Trophoblast cell (in vitro differentiated cells and primary cell): ENCODE results near the gene SPAG16.

Source experiments
- DNase-seq, 2 donors: peaks; one replicate each; pipeline ENCODE4 v3.0.0-alpha.2; 2016
- H2AFZ ChIP-seq: 2 replicates; pipeline ENCODE4 v1.6.1; 2013; ENCODE audit warnings: low read length, moderate library complexity, mild to moderate bottlenecking; ENCODE audit not compliant: insufficient read depth, poor library complexity
- H2AK5ac ChIP-seq: 2 replicates; pipeline ENCODE4 v1.6.1; 2013; ENCODE audit warnings: mild to moderate bottlenecking, low read length
- H2BK120ac ChIP-seq: 2 replicates; pipeline ENCODE4 v1.6.1; 2013; ENCODE audit warnings: low read length, mild to moderate bottlenecking, moderate library complexity; ENCODE audit not compliant: insufficient read depth, poor library complexity
- H2BK12ac ChIP-seq: 2 replicates; pipeline ENCODE4 v1.6.1; 2013; ENCODE audit warnings: mild to moderate bottlenecking, low read length, moderate library complexity
- H2BK5ac ChIP-seq: 2 replicates; pipeline ENCODE4 v1.6.1; 2013; ENCODE audit warnings: low read length, low read depth, moderate library complexity, mild to moderate bottlenecking; ENCODE audit not compliant: poor library complexity
- H3K14ac ChIP-seq: 2 replicates; pipeline ENCODE4 v1.6.1; 2013; ENCODE audit warnings: mild to moderate bottlenecking, low read length
- H3K18ac ChIP-seq: 2 replicates; pipeline ENCODE4 v1.6.1; 2013; ENCODE audit warnings: mild to moderate bottlenecking, low read length
- H3K23ac ChIP-seq: 2 replicates; pipeline ENCODE4 v1.6.1; 2013; ENCODE audit warnings: low read length
- H3K27ac ChIP-seq: 2 replicates; pipeline ENCODE4 v1.5.1; 2013; ENCODE audit warnings: low read depth, mild to moderate bottlenecking, inconsistent platforms, low read length, moderate library complexity
- H3K27me3 ChIP-seq: 2 replicates; pipeline ENCODE4 v1.6.1; 2013; ENCODE audit warnings: inconsistent platforms, mild to moderate bottlenecking, low read length, moderate library complexity; ENCODE audit not compliant: insufficient read depth
- H3K36me3 ChIP-seq, 2 experiments: 1 replicate in 1 of 2; 2 replicates in 1 of 2; pipeline ENCODE4 v1.6.1; 2013; ENCODE audit warnings: low read length in 2 of 2, mild to moderate bottlenecking in 2 of 2, moderate library complexity in 1 of 2; ENCODE audit not compliant: insufficient read depth in 2 of 2, control insufficient read depth in 1 of 2
- H3K4ac ChIP-seq: 2 replicates; pipeline ENCODE4 v1.6.1; 2013; ENCODE audit warnings: low read depth, mild to moderate bottlenecking, low read length, moderate library complexity
- H3K4me1 ChIP-seq, 2 experiments: 1 replicate in 1 of 2; 2 replicates in 1 of 2; pipeline ENCODE4 v1.6.1; 2013; ENCODE audit warnings: low read length in 2 of 2, mild to moderate bottlenecking in 2 of 2, moderate library complexity in 1 of 2; ENCODE audit not compliant: insufficient read depth in 2 of 2, control insufficient read depth in 1 of 2
- H3K4me2 ChIP-seq: 2 replicates; pipeline ENCODE4 v1.6.1; 2013; ENCODE audit warnings: inconsistent platforms, mild to moderate bottlenecking, low read length, moderate library complexity
- H3K4me3 ChIP-seq: 2 replicates; pipeline ENCODE4 v1.5.1; 2013; ENCODE audit warnings: mild to moderate bottlenecking, low read depth, low read length, inconsistent platforms
- H3K79me1 ChIP-seq: one replicate; pipeline ENCODE4 v1.6.1; 2013; ENCODE audit warnings: low read length
- H3K79me2 ChIP-seq: 2 replicates; pipeline ENCODE4 v1.6.1; 2013; ENCODE audit warnings: low read length, mild to moderate bottlenecking; ENCODE audit not compliant: control insufficient read depth, insufficient read depth, poor library complexity
- H3K9ac ChIP-seq: 2 replicates; pipeline ENCODE4 v1.6.1; 2013; ENCODE audit warnings: mild to moderate bottlenecking, low read length
- H3K9me3 ChIP-seq: 2 replicates; pipeline ENCODE4 v1.6.1; 2013; ENCODE audit warnings: low read depth, mild to moderate bottlenecking, control low read depth, inconsistent platforms, low read length; ENCODE audit not compliant: insufficient read depth
- H4K12ac ChIP-seq: 2 replicates; pipeline ENCODE4 v1.6.1; 2013; ENCODE audit warnings: low read depth, mild to moderate bottlenecking, low read length, moderate library complexity
- H4K8ac ChIP-seq: 2 replicates; pipeline ENCODE4 v1.6.1; 2013; ENCODE audit warnings: low read depth, mild to moderate bottlenecking, low read length, moderate library complexity
- H4K91ac ChIP-seq: one replicate; pipeline ENCODE4 v1.6.1; 2013; ENCODE audit warnings: low read depth, mild to moderate bottlenecking, low read length, moderate library complexity
- WGBS: extraction: QIAGEN DNeasy Blood & Tissue Kit; methylation state at CpG from one replicate; pipeline ENCODE4 v1.1.7; 2013; ENCODE audit warnings: missing lambda C conversion rate; ENCODE audit not compliant: insufficient read length, insufficient coverage; ENCODE audit errors: extremely low coverage; 5-methylcytosine and 5-hydroxymethylcytosine counted together

SPAG16 gene

GRCh38 chr2:213545481-213545880, 261.2 kb downstream of the SPAG16 start:
- no peaks in the 10 kb centered on the region for H3K79me2 ChIP-seq
- H3K9ac ChIP-seq: no peak overlapping the region
- no peak overlapping the region for H3K4me2 ChIP-seq
- no peaks in the 10 kb centered on the region for H3K9me3 ChIP-seq
- no peak overlapping the region for H3K4ac ChIP-seq
- no peak overlapping the region for H4K12ac ChIP-seq
- H2BK12ac ChIP-seq: no peak overlapping the region
- no peak overlapping the region for H2BK5ac ChIP-seq
- H3K14ac ChIP-seq: no peak overlapping the region
- H3K18ac ChIP-seq: no peak overlapping the region
- no peak overlapping the region for H3K27ac ChIP-seq
- no peak overlapping the region for H2BK120ac ChIP-seq
- H3K27me3 ChIP-seq: no peaks in the 10 kb centered on the region
- no peaks in the 10 kb centered on the region for H3K36me3 ChIP-seq
- H3K4me1 ChIP-seq: no peaks in the 10 kb centered on the region
- H4K8ac ChIP-seq: no peak overlapping the region
- H2AK5ac ChIP-seq: no peak overlapping the region
- no peak overlapping the region for H2AFZ ChIP-seq
- DNase-seq: no peak
- H3K79me1 ChIP-seq: no peaks in the 10 kb centered on the region
- no peak overlapping the region for H4K91ac ChIP-seq
- H3K23ac ChIP-seq: no peak overlapping the region
- no CpG with 5 or more reads among the region's 2 CpGs for WGBS
- no peak overlapping the region for H3K4me3 ChIP-seq

GRCh38 chr2:213545964-213546475, 261.8 kb downstream of the SPAG16 start:
- Histone ChIP-seq H3K9ac (no peak overlapping the region), H4K8ac (no peak overlapping the region), H3K9me3 (no peaks in the 10 kb centered on the region), H3K36me3 (no peaks in the 10 kb centered on the region), H2AK5ac (no peak overlapping the region), H3K4me2 (no peak overlapping the region), H3K4me1 (no peaks in the 10 kb centered on the region), H3K79me2 (no peaks in the 10 kb centered on the region), H2BK5ac (no peak overlapping the region), H2AFZ (no peak overlapping the region), H4K12ac (no peak overlapping the region), H2BK12ac (no peak overlapping the region), H3K23ac (no peak overlapping the region), H3K27me3 (no peaks in the 10 kb centered on the region), H3K79me1 (no peaks in the 10 kb centered on the region), H3K27ac (no peak overlapping the region), H4K91ac (no peak overlapping the region), H2BK120ac (no peak overlapping the region), H3K4me3 (no peak overlapping the region), H3K14ac (no peak overlapping the region), H3K4ac (no peak overlapping the region), H3K18ac (no peak overlapping the region)
- DNase-seq: no peak

DNA sequence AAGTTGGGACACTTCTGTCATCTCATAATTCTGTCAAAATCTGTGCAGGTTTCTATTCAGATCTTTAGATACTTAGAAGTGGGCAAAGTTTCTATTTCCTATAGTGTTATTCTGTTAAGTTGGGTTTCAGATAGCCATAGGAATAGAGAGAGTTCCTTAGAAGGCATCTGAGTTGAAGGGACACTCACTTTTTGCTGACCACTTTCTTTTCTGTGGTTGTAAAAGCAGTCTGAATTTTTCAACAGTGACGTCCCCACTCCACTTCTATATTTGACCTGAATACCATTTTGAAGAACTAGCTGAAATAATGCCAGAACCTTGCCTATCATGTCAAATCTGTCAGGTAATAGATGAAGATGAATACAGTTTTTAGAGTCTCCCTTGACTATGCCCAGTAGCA, 267.3 kb downstream of the SPAG16 start:
- no peak overlapping the region for H3K14ac ChIP-seq
- H3K36me3 ChIP-seq: peaks cover 0 to 8% of the 10 kb centered on the region in 2 experiments
- H2AFZ ChIP-seq: no peak overlapping the region
- H3K4me3 ChIP-seq: no peak overlapping the region
- H2BK12ac ChIP-seq: no peak overlapping the region
- no peak for DNase-seq
- no peak overlapping the region for H2BK5ac ChIP-seq
- H3K18ac ChIP-seq: no peak overlapping the region
- H2AK5ac ChIP-seq: no peak overlapping the region
- H3K4ac ChIP-seq: no peak overlapping the region
- no peak overlapping the region for H4K91ac ChIP-seq
- no peak overlapping the region for H3K9ac ChIP-seq
- H3K4me1 ChIP-seq: no peaks in the 10 kb centered on the region
- no peak overlapping the region for H3K4me2 ChIP-seq
- no peak overlapping the region for H4K8ac ChIP-seq
- H3K23ac ChIP-seq: no peak overlapping the region
- H3K79me2 ChIP-seq: no peaks in the 10 kb centered on the region
- H4K12ac ChIP-seq: no peak overlapping the region
- no CpG with 5 or more reads among the region's 1 CpG for WGBS
- no peaks in the 10 kb centered on the region for H3K9me3 ChIP-seq
- no peaks in the 10 kb centered on the region for H3K27me3 ChIP-seq
- no peak overlapping the region for H2BK120ac ChIP-seq
- H3K79me1 ChIP-seq: no peaks in the 10 kb centered on the region
- H3K27ac ChIP-seq: no peak overlapping the region

DNA sequence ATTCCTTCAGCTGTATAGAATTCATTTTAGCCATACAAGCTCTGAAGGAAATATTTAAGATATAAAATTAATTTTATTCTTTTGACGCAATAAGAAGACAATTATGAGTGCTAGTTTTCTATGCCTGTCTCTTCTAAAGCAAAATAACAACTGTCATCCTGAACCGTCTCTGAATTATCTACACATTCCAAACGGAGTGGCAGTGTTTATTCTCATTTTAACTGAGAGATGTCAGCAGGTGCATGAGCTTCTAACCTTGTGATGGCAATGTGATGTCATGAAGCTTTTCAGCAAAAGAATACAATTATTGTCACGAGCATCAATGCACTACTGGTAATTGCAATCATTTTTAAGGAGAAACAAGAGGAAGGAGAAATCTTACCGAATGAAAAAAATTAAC, 274.8 kb downstream of the SPAG16 start:
- H2AK5ac ChIP-seq: no peak overlapping the region
- no peak overlapping the region for H3K9ac ChIP-seq
- H3K79me1 ChIP-seq: no peaks in the 10 kb centered on the region
- H3K4me2 ChIP-seq: no peak overlapping the region
- H4K8ac ChIP-seq: no peak overlapping the region
- no CpG with 5 or more reads among the region's 5 CpGs for WGBS
- H2BK12ac ChIP-seq: no peak overlapping the region
- no peaks in the 10 kb centered on the region for H3K4me1 ChIP-seq
- no peaks in the 10 kb centered on the region for H3K36me3 ChIP-seq
- no peak overlapping the region for H3K27ac ChIP-seq
- H3K79me2 ChIP-seq: no peaks in the 10 kb centered on the region
- H4K91ac ChIP-seq: no peak overlapping the region
- H3K14ac ChIP-seq: no peak overlapping the region
- no peak overlapping the region for H4K12ac ChIP-seq
- no peaks in the 10 kb centered on the region for H3K27me3 ChIP-seq
- no peaks in the 10 kb centered on the region for H3K9me3 ChIP-seq
- DNase-seq: no peak
- no peak overlapping the region for H3K18ac ChIP-seq
- H3K4me3 ChIP-seq: no peak overlapping the region
- H2BK5ac ChIP-seq: no peak overlapping the region
- no peak overlapping the region for H3K4ac ChIP-seq
- H2AFZ ChIP-seq: no peak overlapping the region
- no peak overlapping the region for H3K23ac ChIP-seq
- H2BK120ac ChIP-seq: no peak overlapping the region
